K562 (cell line): ENCODE results near the gene SH3BGR. TPM values are rescaled to one million over a fixed set of nuclear protein-coding genes. Genes with fewer than 3 reads are reported as not detected.
A peak's percentile ranks its signal among the peaks of the same experiment; 100 is the strongest.

ENCODE experiments used
- CBFA2T2 ChIP-seq: fragments of 450-650 bp; conservative IDR thresholded peaks from 2 replicates; pipeline ENCODE4 v1.6.1; 2017; ENCODE audit warnings: mild to moderate bottlenecking
- CREB5 ChIP-seq: fragments of 250-450 bp; sonication (Bioruptor Pico); IDR thresholded peaks from 2 replicates; pipeline ENCODE4 v1.5.0; 2020; ENCODE audit warnings: mild to moderate bottlenecking
- CREBBP ChIP-seq: IDR thresholded peaks from one replicate; pipeline ENCODE4 v1.6.1; 2012; ENCODE audit warnings: low read depth, mild to moderate bottlenecking, control low read depth, inconsistent platforms, low read length
- ELF4 ChIP-seq: fragments of 450-650 bp; formaldehyde crosslinking; IDR thresholded peaks from 2 replicates; pipeline ENCODE4 v1.4.0; 2022; ENCODE audit warnings: missing genetic modification characterization
- FOXA3 ChIP-seq, 2 experiments: fragments of 450-650 bp in 1 of 2; sonication (generic) in 1 of 2; formaldehyde crosslinking; IDR thresholded peaks in 1 of 2; conservative IDR thresholded peaks in 1 of 2; 2 replicates each; pipeline versions ENCODE4 v1.4.0 to v1.8.0; 2020 to 2022; ENCODE audit warnings: mild to moderate bottlenecking in 2 of 2, missing genetic modification reagents in 1 of 2
- FOXK2 ChIP-seq, 2 experiments: fragments of 450-650 bp; IDR thresholded peaks in 1 of 2; conservative IDR thresholded peaks in 1 of 2; 2 replicates each; pipeline ENCODE4 v1.6.1; 2016; ENCODE audit warnings: low read depth in 2 of 2, mild to moderate bottlenecking in 1 of 2
- MXI1 ChIP-seq: IDR thresholded peaks from 2 replicates; pipeline ENCODE4 v1.6.1; 2011; ENCODE audit warnings: low read depth, mild to moderate bottlenecking, improper control_type of control experiment, low read length
- OTX1 ChIP-seq: fragments of 450-650 bp; formaldehyde crosslinking; IDR thresholded peaks from 2 replicates; pipeline ENCODE4 v1.4.0; 2022; ENCODE audit warnings: mild to moderate bottlenecking
- PTBP1 ChIP-seq: fragments of 200-400 bp; formaldehyde crosslinking; IDR thresholded peaks from 2 replicates; pipeline ENCODE4 v1.6.1; 2017; ENCODE audit warnings: low read depth, low read length
- SIN3B ChIP-seq: fragments of 450-650 bp; IDR thresholded peaks from 2 replicates; pipeline ENCODE4 v1.6.1; 2017; ENCODE audit warnings: low read depth, mild to moderate bottlenecking, moderate library complexity
- SMARCA5 ChIP-seq: fragments of 450-650 bp; IDR thresholded peaks from 2 replicates; pipeline ENCODE4 v1.6.1; 2016
- TEAD2 ChIP-seq: fragments of 450-650 bp; IDR thresholded peaks from 2 replicates; pipeline ENCODE4 v1.6.1; 2016; ENCODE audit warnings: missing genetic modification characterization, control low read depth, missing compliant biosample characterization
- YBX1 ChIP-seq: fragments of 450-650 bp; IDR thresholded peaks from 2 replicates; pipeline ENCODE4 v1.7.1; 2016; ENCODE audit warnings: mild to moderate bottlenecking
- ZC3H11A ChIP-seq: IDR thresholded peaks from 2 replicates; pipeline ENCODE4 v1.6.1; 2012; ENCODE audit warnings: low read depth, low read length, improper control_type of control experiment
- ZNF165 ChIP-seq: fragments of 250-450 bp; sonication (Bioruptor Pico); IDR thresholded peaks from 2 replicates; pipeline ENCODE4 v1.4.0; 2020; ENCODE audit warnings: borderline replicate concordance
- ZNF316 ChIP-seq: fragments of 450-650 bp; IDR thresholded peaks from 2 replicates; pipeline ENCODE4 v1.6.1; 2016
- polyA plus RNA-seq, 8 experiments: library from polyadenylated mRNA; depleted of rRNA in 4 of 8; stranded (reverse) in 5 of 8; unstranded in 3 of 8; fragments of >200 nt; fragmentation: Nextera tagmentation in 2 of 8; fragmentation: Illumina TruSeq in 1 of 8; extraction: Ambion mirVana in 2 of 8; extraction: Trizol in 1 of 8; gene quantifications; 2 replicates each; pipeline versions ENCODE4 v1.2.1 to v1.2.3, GENCODE V29; 2011 to 2014; ENCODE audit warnings: inconsistent platforms in 1 of 8, missing spikeins in 1 of 8
- total RNA-seq, 7 experiments: library from RNA; depleted of rRNA in 6 of 7; stranded (reverse); fragments of >200 nt in 6 of 7; fragmentation: Illumina TruSeq in 2 of 7; extraction: Trizol in 2 of 7; gene quantifications; 2 replicates each; pipeline versions ENCODE4 v1.2.1 to v1.2.3, GENCODE V29; 2011 to 2021; ENCODE audit warnings: low replicate concordance in 1 of 7
- TF ChIP-seq, protein P1 (sequence below), 2 experiments: fragments of 450-650 bp; IDR thresholded peaks; 2 replicates each; pipeline ENCODE4 v1.6.1; 2016
- TF ChIP-seq, protein P2 (sequence below), 3 experiments: IDR thresholded peaks in 2 of 3; conservative IDR thresholded peaks in 1 of 3; 2 replicates each; pipeline ENCODE4 v1.5.1; 2011 to 2012; ENCODE audit warnings: low read length in 3 of 3, mild to moderate bottlenecking in 3 of 3, control low read depth in 2 of 3, improper control_type of control experiment in 1 of 3, inconsistent platforms in 1 of 3, low read depth in 1 of 3, mixed read lengths in 1 of 3, moderate library complexity in 1 of 3; ENCODE audit not compliant: insufficient read depth in 2 of 3
- TF ChIP-seq, protein P3 (sequence below): fragments of 450-650 bp; formaldehyde crosslinking; IDR thresholded peaks from 2 replicates; pipeline ENCODE4 v1.4.0; 2022; ENCODE audit warnings: missing genetic modification characterization
- TF ChIP-seq, protein P4 (sequence below): fragments of 250-450 bp; sonication (Bioruptor Pico); IDR thresholded peaks from 2 replicates; pipeline ENCODE4 v1.8.0; 2022; ENCODE audit warnings: inconsistent platforms, mild to moderate bottlenecking, moderate library complexity, borderline replicate concordance
- TF ChIP-seq, protein P5 (sequence below): sonication (generic); formaldehyde crosslinking; IDR thresholded peaks from 2 replicates; pipeline ENCODE4 v1.8.1; 2022; ENCODE audit warnings: missing genetic modification reagents

SH3BGR gene
- total and polyA plus RNA-seq, 9 of the 15 experiments (the other 6 are each of a cell fraction or from before 2014, with no cell fraction given), result 6.6 to 42.9 (median 25.6) TPM

DNA sequence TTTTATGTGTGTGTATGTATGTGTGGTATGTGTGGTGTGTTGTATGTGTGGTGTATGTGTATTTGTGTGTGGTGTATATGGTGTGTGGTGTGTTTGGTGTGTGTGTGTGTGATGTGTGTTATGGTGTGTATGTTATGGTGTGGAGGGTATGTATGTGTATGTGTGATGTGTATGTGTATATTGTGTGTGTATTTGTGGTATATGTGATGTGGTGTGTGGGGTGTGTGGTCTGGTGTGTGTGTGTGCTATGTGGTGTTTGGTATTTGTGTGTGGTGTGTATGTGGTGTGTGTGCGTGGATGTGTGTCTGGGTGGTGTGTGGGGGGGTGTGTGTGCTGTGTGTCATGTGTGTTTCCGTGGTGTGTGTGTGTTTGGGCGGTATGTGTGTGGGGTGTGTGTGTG is 59.3 kb downstream of the SH3BGR start (continued):
- TF ChIP-seq, protein P1, sequence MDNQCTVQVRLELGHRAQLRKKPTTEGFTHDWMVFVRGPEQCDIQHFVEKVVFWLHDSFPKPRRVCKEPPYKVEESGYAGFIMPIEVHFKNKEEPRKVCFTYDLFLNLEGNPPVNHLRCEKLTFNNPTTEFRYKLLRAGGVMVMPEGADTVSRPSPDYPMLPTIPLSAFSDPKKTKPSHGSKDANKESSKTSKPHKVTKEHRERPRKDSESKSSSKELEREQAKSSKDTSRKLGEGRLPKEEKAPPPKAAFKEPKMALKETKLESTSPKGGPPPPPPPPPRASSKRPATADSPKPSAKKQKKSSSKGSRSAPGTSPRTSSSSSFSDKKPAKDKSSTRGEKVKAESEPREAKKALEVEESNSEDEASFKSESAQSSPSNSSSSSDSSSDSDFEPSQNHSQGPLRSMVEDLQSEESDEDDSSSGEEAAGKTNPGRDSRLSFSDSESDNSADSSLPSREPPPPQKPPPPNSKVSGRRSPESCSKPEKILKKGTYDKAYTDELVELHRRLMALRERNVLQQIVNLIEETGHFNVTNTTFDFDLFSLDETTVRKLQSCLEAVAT (IDR thresholded peaks at IDR 0.05), result peak in 1 of 2 experiments; percentile 68; a peak in 2 of 4 replicates
- TF ChIP-seq CREBBP (peak; percentile 9), MXI1 (no peak), CREB5 (CRISPR knock-in tag) (no peak), SMARCA5 (0 out of 2 replicates have a peak, but pooled peaks have one; percentile 35), ZNF316 (no peak), ELF4 (CRISPR knock-in tag) (peak; percentile 88), FOXK2 (conservative IDR thresholded peaks at IDR 0.05 in 1 of 2, IDR thresholded peaks at IDR 0.05 in 1 of 2; ENCODE audit: low read depth in 2 of 2) (0 out of 4 replicates have a peak, but pooled peaks of 1 of the 2 experiments have one; percentile 21), TEAD2 (tag) (no peak), FOXA3 (CRISPR knock-in tag; conservative IDR thresholded peaks at IDR 0.05 in 1 of 2, IDR thresholded peaks at IDR 0.05 in 1 of 2) (no peak), YBX1 (no peak), CBFA2T2 (no peak), ZC3H11A (no peak), OTX1 (0 out of 2 replicates have a peak, but pooled peaks have one; percentile 12), PTBP1 (no peak), SIN3B (no peak), ZNF165 (no peak)
- TF ChIP-seq, protein P2, sequence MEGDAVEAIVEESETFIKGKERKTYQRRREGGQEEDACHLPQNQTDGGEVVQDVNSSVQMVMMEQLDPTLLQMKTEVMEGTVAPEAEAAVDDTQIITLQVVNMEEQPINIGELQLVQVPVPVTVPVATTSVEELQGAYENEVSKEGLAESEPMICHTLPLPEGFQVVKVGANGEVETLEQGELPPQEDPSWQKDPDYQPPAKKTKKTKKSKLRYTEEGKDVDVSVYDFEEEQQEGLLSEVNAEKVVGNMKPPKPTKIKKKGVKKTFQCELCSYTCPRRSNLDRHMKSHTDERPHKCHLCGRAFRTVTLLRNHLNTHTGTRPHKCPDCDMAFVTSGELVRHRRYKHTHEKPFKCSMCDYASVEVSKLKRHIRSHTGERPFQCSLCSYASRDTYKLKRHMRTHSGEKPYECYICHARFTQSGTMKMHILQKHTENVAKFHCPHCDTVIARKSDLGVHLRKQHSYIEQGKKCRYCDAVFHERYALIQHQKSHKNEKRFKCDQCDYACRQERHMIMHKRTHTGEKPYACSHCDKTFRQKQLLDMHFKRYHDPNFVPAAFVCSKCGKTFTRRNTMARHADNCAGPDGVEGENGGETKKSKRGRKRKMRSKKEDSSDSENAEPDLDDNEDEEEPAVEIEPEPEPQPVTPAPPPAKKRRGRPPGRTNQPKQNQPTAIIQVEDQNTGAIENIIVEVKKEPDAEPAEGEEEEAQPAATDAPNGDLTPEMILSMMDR (IDR thresholded peaks at IDR 0.05 in 2 of 3, conservative IDR thresholded peaks at IDR 0.05 in 1 of 3; ENCODE audit: insufficient read depth in 2 of 3, low read depth in 1 of 3, low read length in 3 of 3), result no peak
- TF ChIP-seq, protein P3, sequence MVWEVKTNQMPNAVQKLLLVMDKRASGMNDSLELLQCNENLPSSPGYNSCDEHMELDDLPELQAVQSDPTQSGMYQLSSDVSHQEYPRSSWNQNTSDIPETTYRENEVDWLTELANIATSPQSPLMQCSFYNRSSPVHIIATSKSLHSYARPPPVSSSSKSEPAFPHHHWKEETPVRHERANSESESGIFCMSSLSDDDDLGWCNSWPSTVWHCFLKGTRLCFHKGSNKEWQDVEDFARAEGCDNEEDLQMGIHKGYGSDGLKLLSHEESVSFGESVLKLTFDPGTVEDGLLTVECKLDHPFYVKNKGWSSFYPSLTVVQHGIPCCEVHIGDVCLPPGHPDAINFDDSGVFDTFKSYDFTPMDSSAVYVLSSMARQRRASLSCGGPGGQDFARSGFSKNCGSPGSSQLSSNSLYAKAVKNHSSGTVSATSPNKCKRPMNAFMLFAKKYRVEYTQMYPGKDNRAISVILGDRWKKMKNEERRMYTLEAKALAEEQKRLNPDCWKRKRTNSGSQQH (CRISPR knock-in tag), result peak; percentile 77; the same call in 1 of the 2 replicates
- TF ChIP-seq, protein P4, sequence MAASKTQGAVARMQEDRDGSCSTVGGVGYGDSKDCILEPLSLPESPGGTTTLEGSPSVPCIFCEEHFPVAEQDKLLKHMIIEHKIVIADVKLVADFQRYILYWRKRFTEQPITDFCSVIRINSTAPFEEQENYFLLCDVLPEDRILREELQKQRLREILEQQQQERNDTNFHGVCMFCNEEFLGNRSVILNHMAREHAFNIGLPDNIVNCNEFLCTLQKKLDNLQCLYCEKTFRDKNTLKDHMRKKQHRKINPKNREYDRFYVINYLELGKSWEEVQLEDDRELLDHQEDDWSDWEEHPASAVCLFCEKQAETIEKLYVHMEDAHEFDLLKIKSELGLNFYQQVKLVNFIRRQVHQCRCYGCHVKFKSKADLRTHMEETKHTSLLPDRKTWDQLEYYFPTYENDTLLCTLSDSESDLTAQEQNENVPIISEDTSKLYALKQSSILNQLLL (CRISPR knock-in tag), result no peak
- TF ChIP-seq, protein P5, sequence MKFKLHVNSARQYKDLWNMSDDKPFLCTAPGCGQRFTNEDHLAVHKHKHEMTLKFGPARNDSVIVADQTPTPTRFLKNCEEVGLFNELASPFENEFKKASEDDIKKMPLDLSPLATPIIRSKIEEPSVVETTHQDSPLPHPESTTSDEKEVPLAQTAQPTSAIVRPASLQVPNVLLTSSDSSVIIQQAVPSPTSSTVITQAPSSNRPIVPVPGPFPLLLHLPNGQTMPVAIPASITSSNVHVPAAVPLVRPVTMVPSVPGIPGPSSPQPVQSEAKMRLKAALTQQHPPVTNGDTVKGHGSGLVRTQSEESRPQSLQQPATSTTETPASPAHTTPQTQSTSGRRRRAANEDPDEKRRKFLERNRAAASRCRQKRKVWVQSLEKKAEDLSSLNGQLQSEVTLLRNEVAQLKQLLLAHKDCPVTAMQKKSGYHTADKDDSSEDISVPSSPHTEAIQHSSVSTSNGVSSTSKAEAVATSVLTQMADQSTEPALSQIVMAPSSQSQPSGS (CRISPR knock-in tag), result no peak
